Measurements from ENCODE around the gene C1S. TPM values are rescaled to one million over a fixed set of nuclear protein-coding genes. Genes with fewer than 3 reads are reported as not detected.

C1S gene
- total and polyA plus RNA-seq, 9 of the 15 experiments (the other 6 are each of a cell fraction or from before 2014, with no cell fraction given): 0.08 to 0.84 (median 0.27) TPM

GRCh38 chr12:7108003-7108795, 47.7 kb downstream of the C1S start (continued):
- TF ChIP-seq PKNOX1 (IDR thresholded peaks at IDR 0.05) (no peak), TAL1 (IDR thresholded peaks at IDR 0.05) (no peak), ZZZ3 (IDR thresholded peaks at IDR 0.05) (no peak), POLR2G (IDR thresholded peaks at IDR 0.05; ENCODE audit: low read depth, low read length) (peak; percentile 88), TRIM28 (IDR thresholded peaks at IDR 0.05) (no peak), CBFA2T3 (IDR thresholded peaks at IDR 0.05) (peak; percentile 51), POLR2B (IDR thresholded peaks at IDR 0.05; ENCODE audit: low read depth, partially characterized antibody) (peak; percentile 64), ZEB2 (IDR thresholded peaks at IDR 0.05) (peak; percentile 53; the same call in 1 of the 2 replicates), HNRNPK (IDR thresholded peaks at IDR 0.05; ENCODE audit: low read depth, low read length, poor library complexity, severe bottlenecking) (no peak), PHF21A (IDR thresholded peaks at IDR 0.05; ENCODE audit: borderline replicate concordance, low read depth) (no peak), NFIX (CRISPR knock-in tag; IDR thresholded peaks at IDR 0.05; ENCODE audit: low read depth) (no peak), GTF2F1 (IDR thresholded peaks at IDR 0.05; ENCODE audit: low read depth, low read length) (no peak), MAFF (IDR thresholded peaks at IDR 0.05; ENCODE audit: low read length) (no peak), YY1 (IDR thresholded peaks at IDR 0.05; ENCODE audit: borderline replicate concordance in 1 of 3, control insufficient read depth in 1 of 3, extremely low read depth in 1 of 3, insufficient read depth in 3 of 3, insufficient read length in 1 of 3, insufficient replicate concordance in 2 of 3, low read depth in 1 of 3, low read length in 2 of 3) (peak in 2 of 3 experiments; percentile 73 to 83), NR0B1 (IDR thresholded peaks at IDR 0.05; ENCODE audit: partially characterized antibody) (no peak), HDAC1 (IDR thresholded peaks at IDR 0.05) (0 out of 4 replicates have a peak, but pooled peaks of 1 of the 2 experiments have one; percentile 31), SPI1 (IDR thresholded peaks at IDR 0.05; ENCODE audit: borderline replicate concordance, low read depth, low read length) (peak; percentile 78), HNRNPLL (IDR thresholded peaks at IDR 0.05; ENCODE audit: low read depth, low read length, poor library complexity, severe bottlenecking) (no peak), ETS1 (conservative IDR thresholded peaks at IDR 0.05; ENCODE audit: control insufficient read depth, low read depth, low read length) (peak; percentile 77; the same call in 1 of the 2 replicates), ARID1B (IDR thresholded peaks at IDR 0.05) (peak; percentile 41; the same call in 1 of the 2 replicates), ELK3 (CRISPR knock-in tag; IDR thresholded peaks at IDR 0.05) (no peak), PCBP2 (IDR thresholded peaks at IDR 0.05; ENCODE audit: low read depth, low read length, poor library complexity, severe bottlenecking) (no peak), POLR2A (conservative IDR thresholded peaks at IDR 0.05) (peak; percentile 87), KLF16 (IDR thresholded peaks at IDR 0.05) (0 out of 2 replicates have a peak, but pooled peaks have one; percentile 28), ZFX (CRISPR knock-in tag; IDR thresholded peaks at IDR 0.05) (peak; percentile 77)

Measured in K562 (cell line).